ENCODE data around the gene ITPK1. TPM values are rescaled to one million over a fixed set of nuclear protein-coding genes. Genes with fewer than 3 reads are reported as not detected.

ITPK1 gene
- total RNA-seq, 1 donor from 2014 or later: 59.8 TPM

GRCh38 chr14:92930737-92931602 is 184.8 kb downstream of the ITPK1 start:
- no peak for TF ChIP-seq CTCF (conservative IDR thresholded peaks at IDR 0.05)
- peaks cover 12% of the 10 kb centered on the region for H3K27me3 Mint-ChIP-seq (ENCODE audit: low read depth)
- no peak overlapping the region for H3K4me3 Mint-ChIP-seq
- H3K9me3 Mint-ChIP-seq: no peaks in the 10 kb centered on the region
- DNase-seq (ENCODE audit: low read depth, low spot score): no peak
- no peaks in the 10 kb centered on the region for H3K36me3 Mint-ChIP-seq (ENCODE audit: low read depth)
- no peak overlapping the region for H3K27ac Mint-ChIP-seq (ENCODE audit: unreplicated experiment)
- H3K4me1 Mint-ChIP-seq: no peaks in the 10 kb centered on the region

DNA sequence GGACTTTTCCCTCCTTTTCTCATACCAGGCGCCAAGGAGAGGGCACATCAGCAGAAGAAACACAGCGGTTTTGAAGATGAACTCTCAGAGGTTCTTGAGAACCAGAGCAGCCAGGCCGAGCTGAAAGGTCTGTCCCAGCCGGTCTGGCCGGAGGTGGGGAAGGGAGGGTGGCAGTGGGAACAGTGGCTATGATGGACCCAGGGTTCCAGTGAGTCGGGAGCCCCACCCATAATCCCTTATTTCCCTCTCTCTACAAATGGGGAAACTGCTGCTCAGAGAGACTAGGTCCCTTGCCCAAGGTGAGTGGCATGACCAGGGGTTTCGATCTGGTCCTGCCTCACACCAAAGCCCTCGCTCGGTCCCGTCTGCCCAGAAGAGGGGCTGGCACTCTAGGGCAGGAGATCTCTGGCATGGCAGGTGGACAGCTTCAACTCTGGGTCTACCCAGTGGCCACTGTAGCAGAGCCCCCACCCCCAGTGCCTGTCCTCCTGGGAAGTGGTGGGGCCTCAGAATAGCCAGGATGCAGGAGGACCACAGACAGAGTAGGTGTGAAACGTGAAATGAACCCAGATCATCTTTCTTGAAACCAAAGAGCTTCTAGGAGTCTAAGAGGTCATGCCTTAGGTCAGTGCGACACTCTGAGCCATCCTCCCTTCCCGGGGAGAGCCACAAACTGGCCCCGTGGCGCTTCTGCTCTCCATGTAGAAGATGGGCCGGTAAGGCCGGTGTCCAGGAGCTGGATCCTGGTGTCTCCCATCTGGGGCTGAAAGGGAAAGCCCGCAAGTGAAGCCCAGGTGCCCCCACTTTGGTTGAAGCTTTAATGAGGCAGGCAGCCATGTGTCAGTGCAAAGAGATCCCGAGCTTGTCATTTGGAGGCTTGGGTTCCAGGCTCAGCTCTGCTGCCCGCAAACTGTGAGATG is 185.8 kb downstream of the ITPK1 start:
- no peaks in the 10 kb centered on the region for H3K36me3 Mint-ChIP-seq (ENCODE audit: low read depth)
- H3K4me1 Mint-ChIP-seq: no peaks in the 10 kb centered on the region
- no peak for DNase-seq (ENCODE audit: low read depth, low spot score)
- no peaks in the 10 kb centered on the region for H3K9me3 Mint-ChIP-seq
- no peak overlapping the region for H3K4me3 Mint-ChIP-seq
- no peak for TF ChIP-seq CTCF (conservative IDR thresholded peaks at IDR 0.05)
- peaks cover 21% of the 10 kb centered on the region for H3K27me3 Mint-ChIP-seq (ENCODE audit: low read depth)
- H3K27ac Mint-ChIP-seq (ENCODE audit: unreplicated experiment): no peak overlapping the region

GRCh38 chr14:92928961-92929688 is 186.6 kb downstream of the ITPK1 start:
- no peaks in the 10 kb centered on the region for H3K4me1 Mint-ChIP-seq
- H3K4me3 Mint-ChIP-seq: no peak overlapping the region
- peaks cover 30% of the 10 kb centered on the region for H3K27me3 Mint-ChIP-seq (ENCODE audit: low read depth)
- no peak for TF ChIP-seq CTCF (conservative IDR thresholded peaks at IDR 0.05)
- DNase-seq (ENCODE audit: low read depth, low spot score): no peak
- H3K36me3 Mint-ChIP-seq (ENCODE audit: low read depth): no peaks in the 10 kb centered on the region
- no peak overlapping the region for H3K27ac Mint-ChIP-seq (ENCODE audit: unreplicated experiment)
- H3K9me3 Mint-ChIP-seq: no peaks in the 10 kb centered on the region

DNA sequence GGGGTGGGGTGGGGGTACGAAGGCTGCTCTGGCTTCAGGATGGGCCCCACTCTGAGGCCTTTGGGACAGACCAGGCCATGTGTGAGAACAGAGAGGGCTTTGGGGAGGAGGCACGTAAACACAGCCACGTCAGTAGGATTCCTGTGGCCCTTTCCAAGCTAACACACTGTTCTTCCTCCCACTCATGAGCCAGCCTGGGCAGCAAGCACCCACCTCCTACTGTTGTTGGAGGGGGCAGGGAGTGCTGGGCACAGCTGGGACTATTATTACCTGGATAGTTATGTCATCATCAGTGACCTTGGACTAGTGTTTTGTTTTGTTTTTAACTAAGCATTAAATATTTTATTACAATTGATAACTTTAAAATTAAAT is 187.5 kb downstream of the ITPK1 start:
- peaks cover 38% of the 10 kb centered on the region for H3K27me3 Mint-ChIP-seq (ENCODE audit: low read depth)
- H3K4me1 Mint-ChIP-seq: no peaks in the 10 kb centered on the region
- H3K9me3 Mint-ChIP-seq: no peaks in the 10 kb centered on the region
- H3K4me3 Mint-ChIP-seq: no peak overlapping the region
- no peak for TF ChIP-seq CTCF (conservative IDR thresholded peaks at IDR 0.05)
- no peak for DNase-seq (ENCODE audit: low read depth, low spot score)
- no peaks in the 10 kb centered on the region for H3K36me3 Mint-ChIP-seq (ENCODE audit: low read depth)
- no peak overlapping the region for H3K27ac Mint-ChIP-seq (ENCODE audit: unreplicated experiment)

Measured in neural crest cell (in vitro differentiated cells).